ENCODE measurements around the gene KLHL29.
A peak's percentile ranks its signal among the peaks of the same experiment; 100 is the strongest.

The KLHL29 gene

GRCh38 chr2:23668756-23669304 is 283.9 kb downstream of the KLHL29 start:
- no peak for DNase-seq

- DNase-seq, result no peak
Observed at GRCh38 chr2:23669413-23670244, 284.6 kb downstream of the KLHL29 start.

- no peak for DNase-seq
Observed at GRCh38 chr2:23670245-23670592, 285.2 kb downstream of the KLHL29 start.

DNA sequence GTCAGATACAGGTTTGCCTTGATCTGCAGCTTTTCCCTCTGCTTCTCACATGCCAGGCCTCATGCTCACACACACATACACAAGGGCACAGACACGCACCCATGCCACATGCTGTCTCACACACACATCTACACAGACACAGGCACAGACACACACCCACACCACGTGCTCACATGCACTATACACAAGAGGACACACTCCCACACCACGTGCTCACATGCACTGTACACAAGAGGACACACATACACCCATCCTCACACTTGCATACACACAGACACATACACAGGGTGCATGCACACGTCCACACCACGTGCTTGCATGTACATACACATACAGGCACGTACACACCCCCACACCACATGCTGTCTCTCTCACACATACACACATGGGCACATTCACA is 288.1 kb downstream of the KLHL29 start:
- DNase-seq, result no peak

- DNase-seq, result peak; percentile 73
Observed at GRCh38 chr2:23673830-23674679, 289.1 kb downstream of the KLHL29 start.

GRCh38 chr2:23675506-23675905 is 290.5 kb downstream of the KLHL29 start:
- DNase-seq, result no peak

DNA sequence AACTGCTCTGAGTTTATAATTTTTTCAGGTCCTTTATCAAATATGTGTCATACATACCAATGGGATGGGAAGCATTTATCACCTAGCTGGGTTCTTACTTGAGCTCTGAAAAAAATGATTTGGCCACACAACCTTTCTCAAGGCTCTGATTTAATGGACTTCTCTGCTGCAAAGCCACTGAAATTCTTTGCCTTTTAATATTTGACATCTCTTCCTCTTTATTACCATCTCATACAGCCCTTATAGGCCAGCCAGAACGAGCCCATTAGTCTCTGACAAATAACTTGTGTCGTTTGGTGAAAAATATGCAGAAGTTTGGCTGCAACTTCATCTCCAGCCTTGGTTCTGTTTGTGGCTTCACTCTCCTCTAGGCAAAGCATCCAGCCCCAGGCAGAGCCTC is 292.9 kb downstream of the KLHL29 start:
- no peak for DNase-seq

DNA sequence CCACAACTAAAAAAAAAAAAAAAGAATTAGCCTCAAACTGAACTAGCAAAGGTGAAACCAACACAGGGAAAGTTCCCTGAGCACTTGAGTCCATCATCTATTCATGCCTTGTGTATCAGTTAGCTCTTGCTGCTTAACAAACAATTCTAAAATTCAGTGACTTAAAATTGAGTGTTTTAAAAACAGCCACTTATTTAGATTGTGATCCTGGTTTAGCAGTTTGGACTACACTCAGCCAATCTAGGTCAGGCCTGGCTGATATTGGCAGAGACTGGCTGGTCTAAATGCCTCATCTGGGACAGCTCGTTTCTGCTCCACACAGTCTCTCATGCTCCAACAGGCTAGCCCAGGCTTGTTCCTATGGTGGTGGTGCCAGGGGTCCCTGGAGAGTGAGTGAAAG is 294.1 kb downstream of the KLHL29 start:
- DNase-seq, result no peak

- no peak for DNase-seq
Observed at GRCh38 chr2:23680951-23681350, 296.0 kb downstream of the KLHL29 start.

DNA sequence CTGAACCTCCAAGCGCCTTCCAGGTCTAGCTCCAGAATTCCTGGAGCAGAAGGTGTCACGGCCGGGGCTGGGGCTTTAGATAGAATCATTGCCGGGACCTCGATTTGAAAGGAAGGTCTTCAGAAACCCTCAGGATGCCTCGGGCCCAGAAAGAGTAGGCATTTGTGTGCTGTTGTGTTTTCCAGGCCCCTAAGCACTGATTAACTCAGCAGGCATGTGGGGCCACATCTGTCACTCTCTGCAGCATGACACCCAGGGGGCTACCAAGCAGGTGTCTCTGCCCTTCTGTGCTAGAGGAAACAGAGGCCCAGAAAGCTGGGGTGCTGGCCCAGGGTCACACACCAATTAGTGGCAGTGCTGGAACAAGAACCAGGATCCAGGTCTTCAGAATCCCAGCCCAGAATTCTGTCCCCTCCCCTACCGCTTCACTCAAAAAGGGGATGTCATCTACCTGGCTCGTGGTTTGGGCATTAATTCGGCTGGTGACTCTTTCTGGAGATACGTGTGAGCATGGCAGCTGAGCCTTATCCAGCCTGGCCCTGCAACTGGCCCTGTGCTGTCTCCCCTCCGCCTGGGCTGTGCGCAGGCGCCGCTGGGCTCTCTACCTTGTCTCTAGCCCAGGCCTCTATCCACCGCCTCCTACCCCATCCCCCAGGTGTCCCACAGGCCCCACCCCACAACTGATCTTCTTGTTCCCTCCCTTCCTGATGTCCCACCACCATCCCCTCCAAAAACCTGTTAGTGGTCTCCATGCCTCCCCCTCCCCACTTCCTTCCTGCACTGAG is 296.6 kb downstream of the KLHL29 start:
- no peak for DNase-seq

DNA sequence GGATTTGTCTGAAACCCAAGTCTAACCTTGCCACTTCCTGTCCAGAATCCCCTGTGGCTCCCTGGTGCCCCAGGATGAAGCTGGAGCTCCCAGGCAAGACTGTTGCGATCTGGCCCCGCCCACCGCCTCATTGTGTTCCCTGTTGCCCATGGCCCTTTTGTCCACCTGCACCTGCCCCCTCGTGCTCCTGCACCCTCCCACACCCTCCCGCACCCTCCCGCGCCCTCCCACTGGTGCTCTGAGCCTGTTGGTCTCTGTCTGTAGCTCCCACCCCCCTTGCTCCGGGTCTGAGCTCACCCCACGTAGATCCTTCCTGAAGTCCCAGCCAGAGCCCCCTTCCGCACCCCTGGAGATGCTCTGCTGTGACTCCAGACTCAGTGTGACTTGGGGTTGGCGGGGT is 297.5 kb downstream of the KLHL29 start:
- no peak for DNase-seq

DNA sequence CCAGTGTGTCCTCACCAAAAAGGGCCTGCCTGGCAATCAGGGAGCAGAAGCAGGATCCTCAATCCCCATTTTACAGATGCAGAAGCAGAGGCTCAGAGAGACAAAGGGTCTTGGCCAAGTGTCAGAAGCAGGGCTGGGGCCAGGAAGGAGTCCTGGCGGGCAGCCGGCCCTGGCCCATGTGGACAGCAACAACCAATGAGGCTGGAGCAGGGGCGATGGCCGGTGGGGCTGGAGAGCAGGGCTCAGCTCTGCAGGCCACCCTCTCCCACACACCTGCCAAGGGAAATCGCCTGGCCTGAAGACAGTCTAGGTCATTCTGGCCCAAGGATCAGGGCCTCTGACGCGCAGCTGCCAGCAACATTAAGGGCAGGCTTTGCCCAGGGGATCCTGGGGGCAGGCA is 298.0 kb downstream of the KLHL29 start:
- DNase-seq, result no peak

DNA sequence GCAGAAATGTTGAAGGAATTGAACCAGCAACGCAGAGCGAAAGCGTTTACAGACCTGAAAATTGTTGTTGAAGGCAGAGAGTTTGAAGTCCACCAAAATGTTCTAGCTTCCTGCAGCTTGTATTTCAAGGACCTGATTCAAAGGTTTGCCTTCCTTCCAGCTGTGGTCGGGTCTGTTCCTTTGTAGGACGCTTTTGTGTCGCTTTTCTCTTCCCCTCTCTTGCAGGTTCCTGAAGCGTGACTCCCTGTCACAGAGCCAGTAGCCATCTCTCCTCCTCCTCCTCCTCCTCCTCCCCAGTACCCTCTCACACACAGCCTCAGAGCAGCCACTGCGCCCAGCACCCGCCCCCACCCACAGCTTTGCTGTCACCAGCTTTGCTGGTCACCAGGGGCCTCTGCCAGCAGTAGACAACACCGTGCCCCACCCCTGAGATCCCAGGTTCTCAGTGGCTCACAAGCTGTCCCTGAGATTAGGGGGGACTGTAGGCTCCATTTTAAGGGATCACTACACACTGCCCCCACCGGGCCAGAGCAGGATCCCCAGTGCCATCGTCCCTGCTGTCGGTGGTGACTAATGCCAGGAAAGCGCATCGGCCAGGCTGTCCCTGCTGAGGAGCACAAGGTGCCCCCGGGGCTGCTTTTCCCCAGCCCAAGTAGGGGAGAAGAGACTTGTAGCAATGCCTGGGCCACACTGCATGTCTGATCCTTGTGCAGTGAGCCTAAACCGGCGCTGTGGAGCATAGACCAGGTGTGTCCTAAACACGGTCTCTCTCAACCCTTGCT is 299.6 kb downstream of the KLHL29 start:
- peak; percentile 8 for DNase-seq

DNA sequence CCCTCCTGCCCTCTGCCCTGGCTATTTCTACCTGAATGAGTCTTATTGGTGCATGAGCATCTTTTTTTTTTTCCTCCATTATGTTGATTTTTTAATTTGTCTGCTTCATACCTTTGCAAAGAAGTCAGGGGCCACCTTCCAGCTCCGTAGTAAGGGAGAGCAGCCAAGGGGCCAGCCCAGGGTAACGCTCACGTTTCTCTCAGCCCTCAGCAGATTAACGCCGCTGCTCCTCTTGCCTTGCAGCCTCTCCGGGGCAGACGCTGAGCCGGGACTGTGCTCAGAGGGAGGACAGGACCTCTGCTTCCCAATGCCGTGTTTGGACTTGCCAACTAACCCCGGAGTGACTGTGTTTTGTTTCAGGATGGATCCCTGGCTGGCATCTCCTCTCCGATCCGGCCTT is 300.2 kb downstream of the KLHL29 start:
- DNase-seq, result no peak

DNA sequence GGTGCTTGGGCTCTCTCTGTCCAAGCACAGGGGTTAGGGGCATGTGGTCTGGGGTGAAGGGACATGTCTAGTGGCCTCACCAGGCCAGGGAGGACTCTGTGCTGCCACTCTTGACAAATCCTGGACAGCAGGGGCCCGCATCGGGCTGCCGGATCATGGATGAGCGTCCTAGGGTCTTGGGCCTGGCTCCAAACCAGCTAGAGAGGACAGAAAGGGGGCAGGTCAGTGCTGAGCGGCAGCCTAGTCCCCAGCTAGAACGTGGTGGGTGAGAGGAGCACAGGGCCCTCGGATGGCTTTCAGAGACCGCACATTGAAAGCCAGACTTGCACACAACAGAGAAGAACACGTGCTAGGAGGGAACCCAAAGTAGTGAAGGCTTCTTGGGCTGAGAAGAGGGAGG is 300.7 kb downstream of the KLHL29 start:
- DNase-seq, result no peak

- DNase-seq, result no peak
Observed at GRCh38 chr2:23686405-23687029, 301.5 kb downstream of the KLHL29 start.

GRCh38 chr2:23687214-23687613 is 302.2 kb downstream of the KLHL29 start:
- no peak for DNase-seq

- DNase-seq, result no peak
Observed at GRCh38 chr2:23687713-23688112, 302.7 kb downstream of the KLHL29 start.

DNA sequence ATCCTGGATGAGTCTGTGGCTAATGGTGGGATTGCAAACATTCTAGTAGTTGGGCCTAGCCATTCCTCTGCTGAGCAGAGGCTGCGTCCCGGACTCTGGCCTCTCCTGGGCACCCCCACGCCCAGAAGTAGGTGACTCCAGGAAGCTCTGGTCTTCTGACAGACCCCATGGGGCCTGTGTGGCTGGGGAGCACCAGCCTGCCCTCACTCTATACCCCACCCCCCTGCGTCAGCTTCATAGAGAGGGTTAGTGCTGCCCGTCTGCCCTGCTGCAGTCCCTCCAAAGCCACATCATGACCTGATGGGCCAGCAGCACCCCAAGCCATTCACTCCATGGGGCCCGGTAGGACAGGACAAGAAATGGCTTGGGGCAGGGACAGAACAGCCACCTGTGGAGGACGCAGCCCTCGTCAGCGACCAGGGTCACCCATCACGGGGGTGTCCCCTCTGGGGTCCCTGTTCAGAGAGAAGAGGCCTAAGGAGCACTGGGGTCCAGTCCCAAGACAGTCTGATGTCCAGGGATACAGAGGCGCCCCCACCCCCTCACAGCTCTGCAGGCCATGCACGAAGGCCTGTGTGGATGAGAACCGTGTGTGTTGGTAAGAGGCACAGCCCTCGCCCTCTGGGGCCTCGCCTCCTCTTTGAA is 303.6 kb downstream of the KLHL29 start:
- no peak for DNase-seq

DNA sequence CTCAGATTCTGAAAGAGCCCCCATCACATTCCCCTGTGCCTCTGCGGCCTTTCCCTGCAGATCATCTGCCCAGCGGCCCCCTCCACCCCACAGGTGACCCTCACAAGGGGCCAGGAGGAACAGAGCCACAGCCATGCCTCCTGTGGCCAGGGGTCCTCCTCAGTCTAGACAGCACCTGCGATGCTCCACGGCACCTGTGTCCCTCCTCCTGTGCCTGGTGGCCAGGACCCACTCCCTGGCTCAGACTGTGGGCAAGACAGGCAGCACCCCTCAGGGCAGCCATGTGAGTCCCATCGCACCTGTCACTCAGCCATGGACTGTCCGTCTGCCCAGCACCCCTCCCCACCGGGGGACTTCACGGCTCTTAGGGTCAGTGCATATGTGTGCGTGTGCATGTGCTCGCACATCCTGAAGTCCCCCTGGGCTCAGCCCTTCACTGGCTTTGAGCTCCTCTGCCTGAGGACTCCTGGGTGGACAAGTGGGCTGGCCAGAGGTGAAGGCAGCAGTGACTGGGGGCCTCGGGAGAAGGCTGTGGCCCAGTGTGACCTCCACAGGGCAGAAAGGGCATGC is 304.2 kb downstream of the KLHL29 start:
- DNase-seq, result no peak

DNA sequence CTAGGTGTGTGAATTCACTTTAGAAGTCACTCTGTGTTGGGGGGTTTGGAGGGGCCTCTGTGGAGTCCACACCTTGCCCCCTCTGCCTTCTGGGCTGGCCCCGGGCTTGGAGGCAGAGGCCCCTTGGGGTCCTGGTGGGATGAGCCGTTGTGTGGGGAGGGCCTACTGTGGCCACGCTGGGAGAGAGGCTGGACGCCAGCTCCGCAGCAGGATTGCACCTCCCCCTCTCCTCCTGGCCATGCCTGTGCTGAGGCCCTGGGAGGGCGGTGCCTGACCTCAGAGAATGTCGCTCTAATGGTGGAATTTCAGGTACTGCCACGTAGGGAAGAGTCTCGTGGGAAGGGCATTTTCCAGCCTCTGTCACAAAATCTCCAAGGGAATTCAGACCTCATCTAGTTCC is 304.9 kb downstream of the KLHL29 start:
- no peak for DNase-seq
